OCI-LY7 (cell line): ENCODE data around the gene ASIC2. TPM values are rescaled to one million over a fixed set of nuclear protein-coding genes. Genes with fewer than 3 reads are reported as not detected.

Experiments
- BruUV-seq: library from RNA; stranded (reverse); fragments of 400-500 nt; replicated peaks from 2 replicates; lab custom pipeline; 2021; lab: Mats Ljungman, UMichigan
- CTCF ChIA-PET: fragments of 300-600 bp; sonication (Branson Sonifier 250); formaldehyde crosslinking; loops from one replicate; lab custom pipeline; 2022; ENCODE audit warnings: antibody characterized with exemption; ENCODE audit not compliant: unreplicated experiment; lab: Charles Lee
- POLR2A ChIA-PET: fragments of 300-600 bp; sonication (Branson Sonifier 250); formaldehyde crosslinking; loops from one replicate; lab custom pipeline; 2022; ENCODE audit warnings: antibody characterized with exemption; lab: Charles Lee
- DNase-seq: peaks from one replicate; pipeline ENCODE4 v3.0.0-alpha.2; 2015; ENCODE audit warnings: low spot score
- H2AFZ ChIP-seq: fragments of 200-600 bp; sonication (generic), shearing (Covaris generic); 2 replicates; pipeline ENCODE4 v1.6.1; 2014; ENCODE audit warnings: mild to moderate bottlenecking, antibody characterized with exemption, low read length, moderate library complexity
- H3K27ac ChIP-seq: fragments of 200-600 bp; sonication (generic); 2 replicates; pipeline ENCODE4 v1.5.1; 2014; ENCODE audit warnings: mixed run types, low read depth, mild to moderate bottlenecking, moderate library complexity, low read length, inconsistent platforms; ENCODE audit not compliant: poor library complexity, severe bottlenecking
- H3K36me3 ChIP-seq: fragments of 200-600 bp; sonication (generic); 2 replicates; pipeline ENCODE4 v1.6.1; 2014; ENCODE audit warnings: mild to moderate bottlenecking, antibody characterized with exemption, low read length, moderate library complexity, mixed read lengths; ENCODE audit not compliant: insufficient read depth
- H3K4me1 ChIP-seq: fragments of 200-600 bp; sonication (generic); 2 replicates; pipeline ENCODE4 v1.5.1; 2014; ENCODE audit warnings: mild to moderate bottlenecking, low read length; ENCODE audit not compliant: insufficient read depth, poor library complexity, severe bottlenecking
- H3K4me2 ChIP-seq: fragments of 200-600 bp; sonication (generic); 2 replicates; pipeline ENCODE4 v1.6.1; 2014; ENCODE audit warnings: mild to moderate bottlenecking, low read length
- H3K4me3 ChIP-seq: fragments of 200-600 bp; sonication (generic); 2 replicates; pipeline ENCODE4 v1.5.1; 2014; ENCODE audit warnings: mild to moderate bottlenecking, low read depth, low read length; ENCODE audit not compliant: poor library complexity, severe bottlenecking
- H3K79me2 ChIP-seq: fragments of 200-600 bp; sonication (generic); 2 replicates; pipeline ENCODE4 v1.6.1; 2016; ENCODE audit warnings: low read depth, mild to moderate bottlenecking, low read length, moderate library complexity, mixed read lengths; ENCODE audit not compliant: insufficient read depth
- H3K9me2 ChIP-seq: fragments of 200-600 bp; sonication (generic); 2 replicates; pipeline ENCODE4 v1.6.1; 2016; ENCODE audit warnings: mild to moderate bottlenecking, low read length, mixed read lengths; ENCODE audit not compliant: insufficient read depth
- H3K9me3 ChIP-seq: fragments of 200-600 bp; sonication (generic); 2 replicates; pipeline ENCODE4 v1.6.1; 2014; ENCODE audit warnings: mild to moderate bottlenecking, mixed run types, low read length, mixed read lengths
- H4K20me1 ChIP-seq: fragments of 200-600 bp; sonication (generic); 2 replicates; pipeline ENCODE4 v1.6.1; 2014; ENCODE audit warnings: mild to moderate bottlenecking, antibody characterized with exemption, low read length, moderate library complexity, mixed read lengths; ENCODE audit not compliant: insufficient read depth
- EZH2phosphoT487 ChIP-seq: fragments of 200-600 bp; sonication (generic); IDR thresholded peaks from 2 replicates; pipeline ENCODE4 v1.6.1; 2018; ENCODE audit warnings: low read depth, borderline replicate concordance, mild to moderate bottlenecking, mixed run types, antibody characterized with exemption, low read length, moderate library complexity, mixed read lengths
- intact Hi-C: fragments of 100-400 bp; cut with micrococcal nuclease; formaldehyde crosslinking; loops from one replicate; pipeline ENCODE4 v1.10.0; 2022; ENCODE audit not compliant: unreplicated experiment
- total RNA-seq, 2 experiments: library from RNA; depleted of rRNA in 1 of 2; stranded (reverse); fragments of >200 nt in 1 of 2; shearing (Covaris generic) in 1 of 2; gene quantifications; 2 replicates each; pipeline ENCODE4 v1.2.3, GENCODE V29; 2014 to 2022
- TF ChIP-seq, protein P1 (sequence below): fragments of 200-600 bp; sonication (generic); conservative IDR thresholded peaks from 2 replicates; pipeline ENCODE4 v1.5.1; 2014; ENCODE audit warnings: mild to moderate bottlenecking, antibody characterized with exemption, low read length, moderate library complexity, mixed read lengths

ASIC2 gene
- total RNA-seq, 2 experiments from 2014 or later, result not detected

DNA sequence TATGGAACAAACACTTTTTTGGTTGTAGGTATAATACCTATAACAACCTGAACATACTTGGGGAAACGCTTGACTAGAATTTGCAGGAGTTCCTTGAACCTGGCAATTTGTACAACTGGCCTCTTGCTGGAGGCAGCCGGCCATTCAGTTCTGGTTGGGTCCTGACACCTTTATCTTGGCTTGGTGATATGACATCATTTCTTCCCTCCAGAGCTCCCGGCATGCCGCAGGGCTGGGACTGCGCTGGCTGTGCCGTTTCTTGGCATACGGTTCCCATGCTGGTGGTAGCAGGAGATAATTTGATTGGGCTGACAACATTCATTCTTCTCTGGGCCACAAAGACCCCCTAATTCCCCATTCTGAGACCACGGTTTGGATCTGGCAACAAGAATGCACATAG, 87.5 kb downstream of the ASIC2 start:
- H3K9me2 ChIP-seq, result no peaks in the 10 kb centered on the region
- H2AFZ ChIP-seq, result no peak overlapping the region
- H3K36me3 ChIP-seq, result no peaks in the 10 kb centered on the region
- ChIA-PET POLR2A (interaction anchor here (0.7 kb wide), 1 partner anchor 30 kb away, joined by 3 read pairs; no protein-coding TSS in a partner anchor), CTCF (no interaction called here)
- no peak overlapping the region for H3K4me2 ChIP-seq
- no peak overlapping the region for H3K4me3 ChIP-seq
- no peak overlapping the region for H3K27ac ChIP-seq
- intact Hi-C loops, result no loop called here
- H3K4me1 ChIP-seq, result no peaks in the 10 kb centered on the region
- no TSS peak for BruUV-seq
- DNase-seq, result no peak
- TF ChIP-seq, protein P1, sequence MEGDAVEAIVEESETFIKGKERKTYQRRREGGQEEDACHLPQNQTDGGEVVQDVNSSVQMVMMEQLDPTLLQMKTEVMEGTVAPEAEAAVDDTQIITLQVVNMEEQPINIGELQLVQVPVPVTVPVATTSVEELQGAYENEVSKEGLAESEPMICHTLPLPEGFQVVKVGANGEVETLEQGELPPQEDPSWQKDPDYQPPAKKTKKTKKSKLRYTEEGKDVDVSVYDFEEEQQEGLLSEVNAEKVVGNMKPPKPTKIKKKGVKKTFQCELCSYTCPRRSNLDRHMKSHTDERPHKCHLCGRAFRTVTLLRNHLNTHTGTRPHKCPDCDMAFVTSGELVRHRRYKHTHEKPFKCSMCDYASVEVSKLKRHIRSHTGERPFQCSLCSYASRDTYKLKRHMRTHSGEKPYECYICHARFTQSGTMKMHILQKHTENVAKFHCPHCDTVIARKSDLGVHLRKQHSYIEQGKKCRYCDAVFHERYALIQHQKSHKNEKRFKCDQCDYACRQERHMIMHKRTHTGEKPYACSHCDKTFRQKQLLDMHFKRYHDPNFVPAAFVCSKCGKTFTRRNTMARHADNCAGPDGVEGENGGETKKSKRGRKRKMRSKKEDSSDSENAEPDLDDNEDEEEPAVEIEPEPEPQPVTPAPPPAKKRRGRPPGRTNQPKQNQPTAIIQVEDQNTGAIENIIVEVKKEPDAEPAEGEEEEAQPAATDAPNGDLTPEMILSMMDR, result no peak
- TF ChIP-seq EZH2phosphoT487, result no peak
- no peaks in the 10 kb centered on the region for H3K9me3 ChIP-seq
- H3K79me2 ChIP-seq, result no peaks in the 10 kb centered on the region
- no peaks in the 10 kb centered on the region for H4K20me1 ChIP-seq

DNA sequence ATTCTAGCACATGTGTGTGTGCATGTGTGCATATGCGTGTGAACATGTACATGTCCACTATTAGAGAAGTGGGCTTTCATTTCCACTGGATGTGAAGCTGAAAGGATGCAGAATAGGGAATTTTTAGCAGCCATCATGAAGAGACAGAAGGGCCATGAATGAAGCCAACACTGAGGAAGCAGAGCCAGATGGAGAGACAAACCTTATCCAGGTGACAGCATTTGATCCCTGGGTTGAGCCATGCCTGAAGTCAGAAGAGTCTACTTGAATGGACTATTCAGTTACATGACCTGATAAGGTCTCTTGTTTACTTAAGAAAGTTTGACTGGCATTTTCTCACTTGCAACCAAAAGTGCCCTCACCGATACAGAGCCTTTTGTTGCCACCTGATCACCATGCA, 88.4 kb downstream of the ASIC2 start:
- Histone ChIP-seq H3K4me1 (no peaks in the 10 kb centered on the region), H2AFZ (no peak overlapping the region), H3K27ac (no peak overlapping the region), H3K4me2 (no peak overlapping the region), H3K9me2 (no peaks in the 10 kb centered on the region), H3K4me3 (no peak overlapping the region), H4K20me1 (no peaks in the 10 kb centered on the region), H3K9me3 (no peaks in the 10 kb centered on the region), H3K79me2 (no peaks in the 10 kb centered on the region), H3K36me3 (no peaks in the 10 kb centered on the region)
- CTCF ChIA-PET, result no interaction called here
- no TSS peak for BruUV-seq
- TF ChIP-seq EZH2phosphoT487, result no peak
- TF ChIP-seq, protein P1, result no peak
- POLR2A ChIA-PET, result no interaction called here
- intact Hi-C loops, result no loop called here
- DNase-seq, result no peak

- H3K9me3 ChIP-seq, result no peaks in the 10 kb centered on the region
- H3K4me1 ChIP-seq, result no peaks in the 10 kb centered on the region
- ChIA-PET CTCF (no interaction called here), POLR2A (no interaction called here)
- no peaks in the 10 kb centered on the region for H3K36me3 ChIP-seq
- H4K20me1 ChIP-seq, result no peaks in the 10 kb centered on the region
- H3K79me2 ChIP-seq, result no peaks in the 10 kb centered on the region
- no peak overlapping the region for H2AFZ ChIP-seq
- BruUV-seq, result no TSS peak
- TF ChIP-seq, protein P1, result no peak
- TF ChIP-seq EZH2phosphoT487, result no peak
- intact Hi-C loops, result no loop called here
- no peak overlapping the region for H3K4me3 ChIP-seq
- H3K9me2 ChIP-seq, result no peaks in the 10 kb centered on the region
- no peak overlapping the region for H3K27ac ChIP-seq
- no peak for DNase-seq
- H3K4me2 ChIP-seq, result no peak overlapping the region
Measured at GRCh38 chr17:33204156-33204555, 88.9 kb downstream of the ASIC2 start.
